HepG2 (cell line): ENCODE data around the gene TPGS1.

ENCODE experiments used
- ASH2L ChIP-seq: fragments of 300-600, 200-600 bp; sonication (generic); IDR thresholded peaks from 2 replicates; pipeline ENCODE4 v1.7.0; 2017; ENCODE audit warnings: low read depth, mild to moderate bottlenecking, moderate library complexity, mixed read lengths, low read length; ENCODE audit not compliant: insufficient read length
- CHCHD3 ChIP-seq: sonication (generic); formaldehyde crosslinking; IDR thresholded peaks from 2 replicates; pipeline ENCODE4 v1.8.0; 2022; ENCODE audit warnings: mild to moderate bottlenecking, missing genetic modification reagents, moderate library complexity
- CTCF ChIP-seq: sonication (generic); formaldehyde crosslinking; IDR thresholded peaks from 2 replicates; pipeline ENCODE4 v1.5.0; 2020; ENCODE audit warnings: mild to moderate bottlenecking, missing genetic modification reagents, moderate library complexity
- HIVEP1 ChIP-seq: sonication (generic); formaldehyde crosslinking; IDR thresholded peaks from 2 replicates; pipeline ENCODE4 v1.4.0; 2020; ENCODE audit warnings: mild to moderate bottlenecking, missing genetic modification reagents
- POLR2A ChIP-seq, 2 experiments: IDR thresholded peaks; 2 replicates each; pipeline ENCODE4 v1.6.1; 2011; ENCODE audit warnings: low read depth in 2 of 2, low read length in 2 of 2, mild to moderate bottlenecking in 1 of 2, moderate library complexity in 1 of 2; ENCODE audit not compliant: insufficient read depth in 1 of 2
- SRF ChIP-seq: IDR thresholded peaks from 2 replicates; pipeline ENCODE4 v1.6.1; 2011; ENCODE audit warnings: mild to moderate bottlenecking, low read depth, low read length, moderate library complexity
- ZBTB49 ChIP-seq: sonication (generic); formaldehyde crosslinking; IDR thresholded peaks from 2 replicates; pipeline ENCODE4 v1.4.0; 2020; ENCODE audit warnings: missing genetic modification reagents, borderline replicate concordance
- ZNF792 ChIP-seq: IDR thresholded peaks from 2 replicates; pipeline ENCODE4 v1.6.1; 2016

DNA sequence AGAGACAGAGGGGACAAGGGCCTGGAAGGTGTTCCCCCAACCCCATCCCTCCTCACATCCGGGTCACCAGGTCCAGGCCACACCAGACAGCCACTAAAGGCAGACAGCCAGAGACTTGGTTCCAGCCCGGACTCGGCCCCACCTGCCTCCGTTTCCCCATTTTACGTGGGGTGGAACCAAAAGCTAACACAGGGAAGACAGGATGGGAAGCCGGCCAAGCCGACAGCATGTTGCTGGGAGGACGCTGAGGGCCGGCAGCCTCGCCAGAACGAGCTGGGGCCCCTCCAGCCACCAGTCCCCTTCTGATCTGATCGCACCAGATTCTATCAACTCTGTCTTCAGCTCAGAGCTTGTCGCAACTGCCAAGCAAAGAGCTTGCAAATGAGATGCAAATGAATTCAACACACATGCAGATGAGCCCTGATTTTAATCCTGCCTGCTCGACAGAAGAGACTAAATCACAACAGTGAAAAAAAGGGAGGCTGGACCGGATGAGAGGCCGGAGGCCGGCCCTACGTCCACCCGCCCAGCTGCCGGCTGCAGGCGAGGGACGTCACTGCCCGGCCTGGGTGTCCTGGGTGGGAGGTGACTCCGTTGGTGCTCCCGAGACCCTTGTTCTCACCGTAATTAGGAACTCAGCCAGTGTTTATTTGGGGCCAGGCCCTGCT is 28.9 kb upstream of the TPGS1 start:
- TF ChIP-seq CHCHD3 (CRISPR knock-in tag) = no peak
- no peak for TF ChIP-seq POLR2A (IDR thresholded peaks at IDR 0.05; ENCODE audit: insufficient read depth in 1 of 2, low read depth in 2 of 2, low read length in 2 of 2)
- TF ChIP-seq HIVEP1 (CRISPR knock-in tag) = no peak
- TF ChIP-seq CTCF (CRISPR knock-in tag) = no peak
- TF ChIP-seq ZBTB49 (CRISPR knock-in tag) = no peak
- no peak for TF ChIP-seq ASH2L
- TF ChIP-seq ZNF792 (CRISPR knock-in tag) = no peak
- no peak for TF ChIP-seq SRF
